ENCODE measurements around the gene WNT9A.
"Not testable (repeated sequence)": the region's sequence is repeated elsewhere in the genome, so short reads cannot be mapped to it uniquely, and the experiment has no call there.

The WNT9A gene

GRCh38 chr1:227947676-227948492 is at the start of gene WNT9A:
WNT9A (minus strand) TSS chr1:227947932; CDS start chr1:227947887, 45 bp downstream.
- in situ Hi-C loops (cut with HindIII; ENCODE audit: low sequenced_read_pairs), result no loop called here

GRCh38 chr1:227996187-227996950 is 48.6 kb upstream of the WNT9A start:
- in situ Hi-C loops (cut with HindIII; ENCODE audit: low sequenced_read_pairs), result loop anchor here (5.0 kb wide), 1 partner anchor 71 kb away; no protein-coding TSS in a partner anchor

- in situ Hi-C loops (cut with HindIII; ENCODE audit: low sequenced_read_pairs), result loop anchor here (5.0 kb wide), 1 partner anchor 73 kb away; no protein-coding TSS in a partner anchor
These were observed 47.0 kb upstream of the WNT9A start for GRCh38 chr1:227994632-227995300.

GRCh38 chr1:227987181-227987580 is 39.4 kb upstream of the WNT9A start:
- in situ Hi-C loops (cut with HindIII; ENCODE audit: low sequenced_read_pairs), result no loop called here

GRCh38 chr1:227975583-227976283 is 28.0 kb upstream of the WNT9A start:
- in situ Hi-C loops (cut with HindIII; ENCODE audit: low sequenced_read_pairs), result not testable (repeated sequence)

GRCh38 chr1:227973724-227974288 is 26.1 kb upstream of the WNT9A start:
- in situ Hi-C loops (cut with HindIII; ENCODE audit: low sequenced_read_pairs), result not testable (repeated sequence)

- in situ Hi-C loops (cut with HindIII; ENCODE audit: low sequenced_read_pairs), result not testable (repeated sequence)
These were observed 25.2 kb upstream of the WNT9A start for GRCh38 chr1:227972843-227973374.

- in situ Hi-C loops (cut with HindIII; ENCODE audit: low sequenced_read_pairs), result not testable (repeated sequence)
These were observed 24.5 kb upstream of the WNT9A start for GRCh38 chr1:227972283-227972679.

GRCh38 chr1:227971643-227972282 is 24.0 kb upstream of the WNT9A start:
- in situ Hi-C loops (cut with HindIII; ENCODE audit: low sequenced_read_pairs), result not testable (repeated sequence)

GRCh38 chr1:227971216-227971615 is 23.5 kb upstream of the WNT9A start:
- in situ Hi-C loops (cut with HindIII; ENCODE audit: low sequenced_read_pairs), result not testable (repeated sequence)

GRCh38 chr1:227970076-227970995 is 22.6 kb upstream of the WNT9A start:
- in situ Hi-C loops (cut with HindIII; ENCODE audit: low sequenced_read_pairs), result not testable (repeated sequence)

GRCh38 chr1:227967815-227968214 is 20.1 kb upstream of the WNT9A start:
- in situ Hi-C loops (cut with HindIII; ENCODE audit: low sequenced_read_pairs), result not testable (repeated sequence)

- in situ Hi-C loops (cut with HindIII; ENCODE audit: low sequenced_read_pairs), result not testable (repeated sequence)
These were observed 19.0 kb upstream of the WNT9A start for GRCh38 chr1:227966733-227967132.

GRCh38 chr1:227961651-227962466 is 14.1 kb upstream of the WNT9A start:
- in situ Hi-C loops (cut with HindIII; ENCODE audit: low sequenced_read_pairs), result no loop called here

- in situ Hi-C loops (cut with HindIII; ENCODE audit: low sequenced_read_pairs), result no loop called here
These were observed 11.7 kb upstream of the WNT9A start for GRCh38 chr1:227959325-227959860.

- in situ Hi-C loops (cut with HindIII; ENCODE audit: low sequenced_read_pairs), result no loop called here
These were observed 11.0 kb upstream of the WNT9A start for GRCh38 chr1:227958617-227959324.

- in situ Hi-C loops (cut with HindIII; ENCODE audit: low sequenced_read_pairs), result no loop called here
These were observed 8.1 kb upstream of the WNT9A start for GRCh38 chr1:227955808-227956207.

All from endothelial cell of hepatic sinusoid (primary cell).